ENCODE data around the gene RBM17. TPM values are rescaled to one million over a fixed set of nuclear protein-coding genes. Genes with fewer than 3 reads are reported as not detected.

RBM17 gene
- total RNA-seq, 1 experiment from 2014 or later = 65.4 TPM

DNA sequence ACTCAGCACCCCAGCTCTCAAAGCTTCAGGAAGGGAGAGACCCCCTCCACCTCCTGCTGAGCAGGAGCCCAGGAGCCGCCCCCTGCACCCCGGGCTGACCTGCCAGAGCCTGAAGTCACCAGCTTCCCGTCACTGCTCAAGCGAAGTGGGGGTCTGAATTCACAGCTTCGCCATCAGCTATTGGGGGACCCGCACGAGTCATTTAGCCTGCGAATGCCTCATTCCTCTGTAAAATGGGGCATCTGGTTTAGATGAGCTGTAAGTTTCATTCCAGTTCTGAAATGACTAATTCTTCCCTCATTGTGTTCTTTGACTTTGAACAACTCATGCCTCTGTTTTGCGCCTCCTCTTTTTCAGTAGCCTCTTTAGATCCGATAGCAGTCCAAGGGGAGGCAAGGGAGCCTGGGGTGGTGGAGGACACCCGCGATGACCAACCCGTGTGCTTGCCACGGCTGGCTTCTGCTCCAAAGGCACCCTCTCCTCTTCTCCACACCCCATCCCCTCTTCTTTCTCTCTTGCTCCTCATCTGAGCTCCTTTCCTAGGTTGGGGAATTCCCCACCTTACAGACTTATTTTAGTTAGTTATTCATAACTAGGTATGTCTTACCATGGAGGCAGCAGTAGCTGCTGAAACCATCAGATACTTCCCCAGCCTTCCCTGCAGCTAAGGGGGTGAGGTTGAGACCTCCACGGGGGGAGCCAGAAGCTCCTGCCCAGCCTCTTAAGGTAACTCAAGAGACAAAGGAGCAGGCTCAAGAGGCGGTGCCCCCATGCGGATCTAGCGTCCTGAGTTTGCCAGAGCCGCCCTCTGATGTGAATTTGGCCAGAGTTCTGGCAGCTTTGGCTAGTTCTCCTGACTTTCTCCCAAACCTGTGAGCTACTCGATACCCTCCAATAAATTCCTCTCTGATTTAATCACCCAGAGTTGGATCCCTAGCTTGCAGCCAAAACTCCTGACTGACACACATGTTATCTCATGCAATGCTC lies 47.7 kb downstream of the RBM17 start:
- H3K4me3 ChIP-seq (ENCODE audit: low read depth in 2 of 2, low read length in 2 of 2) = no peak overlapping the region
- CTCF ChIA-PET = no interaction called here
- no TSS peak for BruUV-seq (replicated peaks)
- ATAC-seq (no peak), DNase-seq (ENCODE audit: low read depth, low spot score) (no peak)
- TF ChIP-seq TCF7L2 (IDR thresholded peaks at IDR 0.05; ENCODE audit: low read depth, low read length) (no peak), POLR2AphosphoS5 (IDR thresholded peaks at IDR 0.05; ENCODE audit: low read depth, low read length) (no peak), SIN3A (IDR thresholded peaks at IDR 0.05; ENCODE audit: borderline replicate concordance, insufficient read depth, low read depth, low read length) (no peak)
- TF ChIP-seq, protein P1, sequence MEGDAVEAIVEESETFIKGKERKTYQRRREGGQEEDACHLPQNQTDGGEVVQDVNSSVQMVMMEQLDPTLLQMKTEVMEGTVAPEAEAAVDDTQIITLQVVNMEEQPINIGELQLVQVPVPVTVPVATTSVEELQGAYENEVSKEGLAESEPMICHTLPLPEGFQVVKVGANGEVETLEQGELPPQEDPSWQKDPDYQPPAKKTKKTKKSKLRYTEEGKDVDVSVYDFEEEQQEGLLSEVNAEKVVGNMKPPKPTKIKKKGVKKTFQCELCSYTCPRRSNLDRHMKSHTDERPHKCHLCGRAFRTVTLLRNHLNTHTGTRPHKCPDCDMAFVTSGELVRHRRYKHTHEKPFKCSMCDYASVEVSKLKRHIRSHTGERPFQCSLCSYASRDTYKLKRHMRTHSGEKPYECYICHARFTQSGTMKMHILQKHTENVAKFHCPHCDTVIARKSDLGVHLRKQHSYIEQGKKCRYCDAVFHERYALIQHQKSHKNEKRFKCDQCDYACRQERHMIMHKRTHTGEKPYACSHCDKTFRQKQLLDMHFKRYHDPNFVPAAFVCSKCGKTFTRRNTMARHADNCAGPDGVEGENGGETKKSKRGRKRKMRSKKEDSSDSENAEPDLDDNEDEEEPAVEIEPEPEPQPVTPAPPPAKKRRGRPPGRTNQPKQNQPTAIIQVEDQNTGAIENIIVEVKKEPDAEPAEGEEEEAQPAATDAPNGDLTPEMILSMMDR (IDR thresholded peaks at IDR 0.05) = no peak
- TF ChIP-seq, protein P2, sequence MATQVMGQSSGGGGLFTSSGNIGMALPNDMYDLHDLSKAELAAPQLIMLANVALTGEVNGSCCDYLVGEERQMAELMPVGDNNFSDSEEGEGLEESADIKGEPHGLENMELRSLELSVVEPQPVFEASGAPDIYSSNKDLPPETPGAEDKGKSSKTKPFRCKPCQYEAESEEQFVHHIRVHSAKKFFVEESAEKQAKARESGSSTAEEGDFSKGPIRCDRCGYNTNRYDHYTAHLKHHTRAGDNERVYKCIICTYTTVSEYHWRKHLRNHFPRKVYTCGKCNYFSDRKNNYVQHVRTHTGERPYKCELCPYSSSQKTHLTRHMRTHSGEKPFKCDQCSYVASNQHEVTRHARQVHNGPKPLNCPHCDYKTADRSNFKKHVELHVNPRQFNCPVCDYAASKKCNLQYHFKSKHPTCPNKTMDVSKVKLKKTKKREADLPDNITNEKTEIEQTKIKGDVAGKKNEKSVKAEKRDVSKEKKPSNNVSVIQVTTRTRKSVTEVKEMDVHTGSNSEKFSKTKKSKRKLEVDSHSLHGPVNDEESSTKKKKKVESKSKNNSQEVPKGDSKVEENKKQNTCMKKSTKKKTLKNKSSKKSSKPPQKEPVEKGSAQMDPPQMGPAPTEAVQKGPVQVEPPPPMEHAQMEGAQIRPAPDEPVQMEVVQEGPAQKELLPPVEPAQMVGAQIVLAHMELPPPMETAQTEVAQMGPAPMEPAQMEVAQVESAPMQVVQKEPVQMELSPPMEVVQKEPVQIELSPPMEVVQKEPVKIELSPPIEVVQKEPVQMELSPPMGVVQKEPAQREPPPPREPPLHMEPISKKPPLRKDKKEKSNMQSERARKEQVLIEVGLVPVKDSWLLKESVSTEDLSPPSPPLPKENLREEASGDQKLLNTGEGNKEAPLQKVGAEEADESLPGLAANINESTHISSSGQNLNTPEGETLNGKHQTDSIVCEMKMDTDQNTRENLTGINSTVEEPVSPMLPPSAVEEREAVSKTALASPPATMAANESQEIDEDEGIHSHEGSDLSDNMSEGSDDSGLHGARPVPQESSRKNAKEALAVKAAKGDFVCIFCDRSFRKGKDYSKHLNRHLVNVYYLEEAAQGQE (IDR thresholded peaks at IDR 0.05; ENCODE audit: insufficient read depth in 1 of 2, low read depth in 2 of 2, low read length in 1 of 2) = no peak
- no peaks in the 10 kb centered on the region for H3K27me3 ChIP-seq (ENCODE audit: control insufficient read depth, insufficient read depth, low read length)
- no peaks in the 10 kb centered on the region for H3K36me3 ChIP-seq (ENCODE audit: control insufficient read depth, insufficient read depth, low read length)
- intact Hi-C loops (cut with micrococcal nuclease; ENCODE audit: unreplicated experiment) = no loop called here
- no peak overlapping the region for H3K27ac ChIP-seq (ENCODE audit: low read length)
- in situ Hi-C loops (cut with HindIII; ENCODE audit: low pct_unique_long_range_greater_than_20kb, low sequenced_read_pairs) = no loop called here
- POLR2A ChIA-PET = no interaction called here
- H3K9me3 ChIP-seq (ENCODE audit: control insufficient read depth, insufficient read depth, low read depth, low read length) = no peaks in the 10 kb centered on the region
- no peaks in the 10 kb centered on the region for H3K4me1 ChIP-seq (ENCODE audit: control insufficient read depth, insufficient read depth, low read length)

DNA sequence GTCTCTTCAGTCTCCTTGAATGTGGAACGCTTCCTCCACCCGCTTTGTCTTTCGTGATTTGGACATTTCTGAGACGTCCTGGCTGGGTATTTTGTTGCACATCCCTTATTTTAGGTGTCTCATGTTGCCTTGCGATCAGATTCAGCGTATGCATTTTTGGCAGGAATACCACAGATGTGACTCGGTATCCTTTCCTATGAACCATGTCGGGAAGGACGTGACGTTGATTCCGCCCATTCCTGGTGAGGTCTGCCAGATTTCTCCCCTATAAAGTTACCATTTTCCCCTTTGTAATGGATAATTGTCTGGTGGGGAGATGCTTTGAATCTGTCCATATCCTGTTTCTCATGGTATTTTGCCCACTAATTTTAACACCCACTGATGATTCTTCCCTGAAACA lies 49.6 kb downstream of the RBM17 start:
- POLR2A ChIA-PET = no interaction called here
- in situ Hi-C loops (cut with HindIII; ENCODE audit: low pct_unique_long_range_greater_than_20kb, low sequenced_read_pairs) = no loop called here
- H3K4me1 ChIP-seq (ENCODE audit: control insufficient read depth, insufficient read depth, low read length) = no peaks in the 10 kb centered on the region
- no TSS peak for BruUV-seq (replicated peaks)
- CTCF ChIA-PET = no interaction called here
- H3K4me3 ChIP-seq (ENCODE audit: low read depth in 2 of 2, low read length in 2 of 2) = no peak overlapping the region
- H3K27me3 ChIP-seq (ENCODE audit: control insufficient read depth, insufficient read depth, low read length) = no peaks in the 10 kb centered on the region
- intact Hi-C loops (cut with micrococcal nuclease; ENCODE audit: unreplicated experiment) = no loop called here
- no peak for ATAC-seq
- H3K36me3 ChIP-seq (ENCODE audit: control insufficient read depth, insufficient read depth, low read length) = no peaks in the 10 kb centered on the region
- no peaks in the 10 kb centered on the region for H3K9me3 ChIP-seq (ENCODE audit: control insufficient read depth, insufficient read depth, low read depth, low read length)
- no peak for DNase-seq (ENCODE audit: low read depth, low spot score)
- H3K27ac ChIP-seq (ENCODE audit: low read length) = no peak overlapping the region
- TF ChIP-seq, protein P1 (IDR thresholded peaks at IDR 0.05) = no peak
- no peak for TF ChIP-seq POLR2AphosphoS5 (IDR thresholded peaks at IDR 0.05; ENCODE audit: low read depth, low read length)
- TF ChIP-seq, protein P2 (IDR thresholded peaks at IDR 0.05; ENCODE audit: insufficient read depth in 1 of 2, low read depth in 2 of 2, low read length in 1 of 2) = no peak
- no peak for TF ChIP-seq TCF7L2 (IDR thresholded peaks at IDR 0.05; ENCODE audit: low read depth, low read length)
- TF ChIP-seq SIN3A (IDR thresholded peaks at IDR 0.05; ENCODE audit: borderline replicate concordance, insufficient read depth, low read depth, low read length) = no peak

All from Panc1 (cell line).